HG02678 (cell line): ENCODE measurements around the gene ADAMTS19.

Source experiments
- ATAC-seq: cut with Tn5 transposase; IDR thresholded peaks from one replicate; pipeline ENCODE4 v1.9.1; 2021; ENCODE audit warnings: mild to moderate bottlenecking, moderate library complexity; ENCODE audit not compliant: unreplicated experiment

The ADAMTS19 gene

DNA sequence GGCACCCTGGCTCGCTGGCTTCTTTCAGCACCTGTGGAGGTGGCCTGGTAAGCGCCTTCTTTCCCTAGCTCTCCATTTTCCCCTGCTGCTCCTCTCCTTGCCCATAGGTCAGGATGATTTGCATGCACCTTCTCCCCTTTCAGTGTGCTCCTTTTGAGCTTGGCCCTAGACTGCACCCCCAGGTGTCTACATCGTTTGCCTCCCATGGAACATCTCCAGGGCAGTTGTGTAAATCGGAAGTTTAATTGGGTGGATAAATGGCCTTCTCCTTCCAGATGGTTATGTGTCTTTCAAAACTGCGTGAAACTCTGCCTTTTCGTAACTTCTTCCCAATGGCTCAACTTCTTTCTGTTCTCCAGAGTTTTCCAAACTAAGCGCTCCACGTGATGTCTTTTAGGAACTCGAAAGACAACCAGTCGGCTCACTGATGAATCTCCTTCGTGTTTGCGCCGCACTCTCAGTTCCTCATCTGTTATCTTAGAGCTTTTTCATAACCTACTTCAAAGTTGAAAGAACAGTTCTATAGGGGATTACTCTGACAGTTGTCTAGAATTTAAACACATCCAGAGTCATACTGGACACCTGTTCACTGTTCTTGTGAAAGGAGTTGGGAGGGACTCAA, 1.7 kb downstream of the ADAMTS19 start:
- peak; percentile 67 for ATAC-seq

DNA sequence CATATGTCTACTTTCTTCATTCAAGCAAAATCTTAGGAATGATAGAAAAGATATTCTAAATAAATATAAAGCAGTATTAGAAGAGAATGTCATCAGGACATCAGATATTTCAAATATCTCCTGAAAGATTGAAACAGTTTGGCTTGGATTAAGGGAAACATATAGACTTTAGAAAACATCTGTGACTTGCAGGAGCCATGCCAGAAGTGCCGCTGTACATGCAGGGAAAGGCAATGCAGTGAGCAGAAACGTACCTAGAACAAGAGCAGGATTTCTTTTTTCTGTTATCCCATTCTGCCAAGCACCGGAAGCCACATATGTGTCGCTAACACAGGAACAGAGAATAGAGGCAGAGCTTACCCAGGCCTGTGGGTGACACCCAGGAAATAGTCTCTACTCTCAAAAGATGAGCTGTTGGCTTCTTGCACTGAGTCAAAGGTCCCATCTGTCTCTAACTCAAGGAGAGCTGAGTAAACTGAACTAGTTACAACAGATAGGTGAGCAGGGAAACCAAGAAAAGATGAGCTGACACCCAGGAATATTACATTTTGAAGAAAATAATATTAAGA, 5.8 kb downstream of the ADAMTS19 start:
- no peak for ATAC-seq

DNA sequence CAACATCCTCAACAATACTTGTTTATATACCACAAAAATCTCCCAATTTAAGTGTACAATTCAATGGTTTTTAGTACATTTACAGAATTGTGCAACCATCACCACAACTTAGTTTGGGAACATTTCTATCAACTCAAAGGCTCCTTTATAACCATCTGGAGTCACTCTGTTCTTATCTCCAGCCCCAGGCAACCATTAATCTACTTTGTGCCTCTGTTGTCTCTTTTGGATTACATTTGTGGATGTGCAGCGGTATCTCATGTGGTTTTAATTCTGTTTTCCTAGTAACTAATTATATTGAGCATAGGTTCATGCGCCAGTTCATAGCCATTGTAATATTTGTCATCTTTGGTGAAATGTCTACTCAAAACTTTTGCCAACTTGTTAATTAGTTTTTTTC, 14.4 kb downstream of the ADAMTS19 start:
- ATAC-seq: no peak

DNA sequence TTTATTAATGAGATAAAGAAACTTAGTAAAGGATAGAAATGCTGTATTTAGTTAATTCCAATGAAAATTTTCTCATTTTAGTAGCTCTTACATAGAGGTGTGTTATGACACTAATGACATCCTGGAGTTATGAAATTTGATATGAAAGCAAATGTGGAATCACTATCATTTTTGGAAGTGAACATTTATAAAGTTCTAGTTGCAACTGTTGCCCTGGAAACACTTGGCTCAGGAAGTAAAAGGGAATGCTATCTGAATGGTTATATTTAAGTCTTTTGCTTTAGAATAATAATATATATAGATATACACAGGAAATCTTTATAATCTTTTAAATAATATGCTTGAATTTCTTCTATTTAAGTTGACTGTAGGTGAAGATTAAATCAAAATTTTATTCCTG, 16.7 kb downstream of the ADAMTS19 start:
- no peak for ATAC-seq

DNA sequence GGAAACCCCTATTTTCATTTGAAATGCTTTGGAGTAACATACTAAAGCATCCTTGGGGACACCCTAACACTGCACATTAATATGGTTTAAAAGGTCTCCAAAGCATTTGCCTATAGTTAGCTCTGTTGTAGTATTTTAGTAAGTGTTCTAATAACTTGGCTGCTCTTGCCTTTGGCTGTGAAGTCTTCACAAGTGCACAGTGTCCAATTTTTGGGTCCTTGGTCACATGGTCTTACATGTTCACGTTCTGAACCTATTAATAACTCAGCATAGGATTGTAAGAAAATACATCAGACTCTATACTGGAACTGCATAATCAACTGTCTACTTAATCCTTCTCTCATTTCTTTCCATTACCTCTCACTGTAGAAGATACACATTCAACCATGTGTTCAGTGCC, 17.4 kb downstream of the ADAMTS19 start:
- no peak for ATAC-seq

DNA sequence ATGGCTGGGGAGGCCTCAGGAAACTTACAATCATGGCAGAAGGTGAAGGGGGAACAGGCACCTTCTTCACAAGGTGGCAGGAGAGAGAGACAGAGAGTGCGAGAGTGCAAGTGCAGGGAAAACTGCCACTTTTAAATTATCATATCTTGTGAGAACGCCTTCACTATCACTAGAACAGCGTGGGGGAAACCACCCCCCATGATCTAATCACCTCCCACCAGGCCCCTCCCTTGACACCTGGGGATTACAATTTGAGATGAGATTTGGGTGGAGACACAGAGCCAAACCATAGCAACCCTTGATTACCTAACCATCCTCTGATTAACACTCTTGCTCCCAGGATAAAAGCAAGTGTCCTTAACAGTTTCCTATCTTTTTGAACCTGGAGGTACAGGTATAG, 21.1 kb downstream of the ADAMTS19 start:
- no peak for ATAC-seq

DNA sequence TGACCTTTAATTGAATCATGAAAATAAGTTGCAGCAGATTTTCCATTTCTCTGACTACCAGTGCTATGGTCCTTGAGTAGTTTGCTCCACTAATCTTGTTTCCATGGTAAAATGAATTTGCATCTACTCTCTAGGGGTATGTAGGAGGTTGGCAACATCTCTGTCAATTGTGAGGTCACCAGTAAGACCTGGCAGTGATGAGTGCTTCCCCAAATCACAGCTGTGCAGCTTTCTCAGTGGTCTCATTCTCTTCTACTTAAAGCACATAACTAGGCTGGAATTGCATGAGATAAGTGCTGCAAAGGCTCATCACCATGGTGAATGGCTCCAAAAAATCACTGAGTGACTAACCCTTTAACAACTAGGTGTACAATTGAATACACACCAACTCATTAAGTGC, 36.3 kb downstream of the ADAMTS19 start:
- peak; percentile 78 for ATAC-seq

DNA sequence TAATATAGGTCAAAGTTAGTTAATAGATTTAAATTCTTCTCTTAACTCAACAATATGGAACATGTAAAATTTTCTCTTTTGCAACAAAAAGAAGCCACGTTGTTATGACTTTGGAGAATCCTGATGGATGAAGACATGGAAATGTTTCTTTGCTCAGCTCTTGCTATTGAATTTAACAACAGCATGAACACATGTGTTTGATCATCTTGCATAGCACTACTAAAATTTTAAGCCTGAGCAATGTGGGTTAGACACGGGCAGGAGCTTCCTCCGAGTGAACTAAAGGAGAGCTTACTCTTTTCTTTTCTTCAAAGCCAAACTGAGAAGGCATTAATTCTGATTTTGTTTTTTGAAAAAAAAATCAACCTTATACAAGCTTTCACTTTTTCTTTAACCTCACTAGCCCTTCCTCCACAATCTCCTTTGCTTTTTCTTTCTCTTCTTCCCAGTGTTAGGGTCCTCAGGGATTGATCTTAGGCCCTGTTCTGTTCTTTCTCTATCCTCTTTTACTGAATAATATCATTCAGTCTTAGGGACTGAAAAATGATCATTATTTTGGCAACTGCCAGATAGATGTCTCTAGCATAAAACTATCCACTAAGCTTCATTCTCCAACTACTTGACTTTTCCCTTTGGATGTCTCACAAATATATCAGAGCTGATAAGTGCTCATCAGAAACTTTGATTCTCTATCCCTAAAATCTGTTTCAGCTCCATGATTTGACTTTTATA, 36.9 kb downstream of the ADAMTS19 start:
- ATAC-seq: no peak

DNA sequence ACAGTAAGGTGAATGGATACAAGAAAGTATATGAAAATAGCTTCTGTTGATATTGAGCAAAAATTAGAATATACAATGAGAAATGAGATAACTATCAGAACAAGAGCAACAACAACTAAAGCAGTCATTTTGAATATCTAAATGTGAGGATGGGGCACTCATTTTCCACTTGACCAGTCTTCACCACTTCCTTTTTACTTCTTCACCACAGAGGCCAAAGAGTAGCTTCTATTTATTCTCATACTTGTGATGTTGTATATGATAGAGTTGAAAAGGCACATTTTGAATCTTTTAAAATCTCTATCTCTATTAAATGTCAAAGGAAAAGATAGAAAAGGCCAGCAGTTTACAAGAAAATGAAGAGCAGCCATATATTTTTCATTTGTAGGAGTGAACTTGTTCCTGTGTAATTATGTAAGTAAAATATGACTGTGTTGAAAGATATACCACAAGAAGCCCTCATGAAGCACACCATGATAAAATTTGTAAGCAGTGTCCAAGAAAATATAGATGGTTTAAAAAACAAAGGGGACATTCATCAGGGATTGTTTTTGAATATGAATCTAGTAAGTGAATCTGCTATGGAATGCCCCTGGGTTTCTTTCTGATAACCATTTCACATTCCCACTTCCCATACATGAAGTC, 39.2 kb downstream of the ADAMTS19 start:
- peak; percentile 75 for ATAC-seq

DNA sequence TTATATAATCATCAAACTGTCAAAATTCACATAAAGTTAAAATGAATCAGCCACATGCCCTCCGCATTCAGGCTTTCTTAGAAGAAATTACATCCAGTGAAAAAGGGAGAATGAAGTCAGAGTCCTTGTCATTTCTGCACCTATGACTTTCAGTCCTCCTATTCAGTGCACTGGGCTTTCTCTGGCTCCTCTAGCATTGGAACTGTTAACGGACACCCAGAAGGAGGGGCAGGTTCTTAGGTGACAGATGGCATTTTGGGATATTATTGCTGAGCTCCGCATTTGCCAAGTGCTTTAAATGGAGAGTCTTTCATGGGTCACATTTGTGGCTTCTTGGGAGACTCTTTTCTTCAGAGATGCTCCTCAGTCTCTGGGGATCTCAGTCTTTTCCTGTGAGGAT, 40.0 kb downstream of the ADAMTS19 start:
- ATAC-seq: no peak

DNA sequence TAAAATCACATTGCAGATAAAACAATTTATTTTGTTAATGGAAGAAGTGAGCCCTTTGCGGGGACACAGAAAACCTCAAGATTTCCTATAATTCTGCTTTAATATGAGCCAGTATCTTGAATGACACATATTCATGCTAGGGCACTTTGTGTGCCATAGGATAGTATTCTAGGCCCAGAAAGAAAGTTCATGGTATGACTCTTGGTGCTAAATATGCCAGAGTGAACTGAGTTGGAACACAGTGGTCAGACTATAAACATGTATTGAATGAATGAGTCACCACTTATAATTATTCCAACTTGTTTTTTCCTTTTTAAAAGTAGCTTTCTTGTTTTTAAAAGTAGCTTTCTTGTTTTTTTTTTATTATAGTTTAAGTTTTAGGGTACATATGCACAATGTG, 46.0 kb downstream of the ADAMTS19 start:
- no peak for ATAC-seq

DNA sequence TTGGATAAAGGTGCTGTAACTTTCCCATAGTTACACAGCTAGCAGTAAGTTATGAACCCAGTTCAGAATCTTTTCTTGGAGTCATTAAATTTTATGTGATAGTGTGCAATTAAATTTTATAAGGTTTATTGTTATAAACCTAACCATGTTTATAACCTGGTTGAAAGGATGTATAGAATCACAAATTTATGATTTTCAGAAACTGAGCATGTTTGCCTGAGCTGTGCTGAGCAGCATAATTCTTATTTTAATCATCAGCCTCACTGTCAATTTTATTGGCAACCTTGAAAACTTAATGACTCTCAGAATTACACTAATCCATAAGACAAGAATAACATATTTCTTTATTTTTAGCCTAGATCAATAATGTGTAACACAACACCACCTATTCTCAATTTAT, 46.9 kb downstream of the ADAMTS19 start:
- no peak for ATAC-seq

DNA sequence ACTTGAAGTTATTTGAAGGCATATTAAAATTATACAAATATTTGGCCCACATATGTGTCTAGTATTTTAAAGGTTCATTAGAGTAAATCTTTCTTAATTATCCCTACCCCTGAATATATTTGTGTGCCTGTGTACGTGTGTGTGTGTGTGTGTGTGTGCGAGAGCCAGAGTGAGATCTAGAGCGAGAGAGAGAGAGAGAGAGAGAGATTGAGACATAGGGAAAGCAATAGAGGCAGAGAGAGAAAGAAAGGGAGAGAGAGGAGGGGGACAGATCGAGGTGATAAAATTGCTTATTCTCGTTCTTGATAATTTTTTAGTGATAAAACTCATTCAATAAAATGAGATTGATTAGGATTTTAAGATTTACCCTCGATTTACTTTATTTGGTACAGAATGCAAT, 47.4 kb downstream of the ADAMTS19 start:
- no peak for ATAC-seq

DNA sequence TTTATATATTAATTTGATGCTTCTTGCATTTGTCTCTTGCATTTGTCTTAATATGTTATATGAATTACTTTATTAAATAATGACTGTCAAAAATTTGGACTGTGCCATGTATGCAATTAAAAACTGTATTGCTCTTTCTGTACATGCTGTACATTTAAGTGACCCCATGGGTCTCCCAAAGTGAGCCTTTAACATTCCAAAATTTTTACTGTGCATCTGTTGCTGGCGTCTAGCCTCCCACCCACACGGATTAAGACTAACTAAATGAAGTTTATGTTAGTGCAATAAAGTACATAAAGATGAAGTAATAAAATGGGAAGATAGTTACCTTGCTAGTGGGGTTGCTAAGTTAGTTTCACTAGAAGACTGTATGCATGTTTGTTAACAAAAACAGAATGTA, 48.5 kb downstream of the ADAMTS19 start:
- ATAC-seq: no peak

DNA sequence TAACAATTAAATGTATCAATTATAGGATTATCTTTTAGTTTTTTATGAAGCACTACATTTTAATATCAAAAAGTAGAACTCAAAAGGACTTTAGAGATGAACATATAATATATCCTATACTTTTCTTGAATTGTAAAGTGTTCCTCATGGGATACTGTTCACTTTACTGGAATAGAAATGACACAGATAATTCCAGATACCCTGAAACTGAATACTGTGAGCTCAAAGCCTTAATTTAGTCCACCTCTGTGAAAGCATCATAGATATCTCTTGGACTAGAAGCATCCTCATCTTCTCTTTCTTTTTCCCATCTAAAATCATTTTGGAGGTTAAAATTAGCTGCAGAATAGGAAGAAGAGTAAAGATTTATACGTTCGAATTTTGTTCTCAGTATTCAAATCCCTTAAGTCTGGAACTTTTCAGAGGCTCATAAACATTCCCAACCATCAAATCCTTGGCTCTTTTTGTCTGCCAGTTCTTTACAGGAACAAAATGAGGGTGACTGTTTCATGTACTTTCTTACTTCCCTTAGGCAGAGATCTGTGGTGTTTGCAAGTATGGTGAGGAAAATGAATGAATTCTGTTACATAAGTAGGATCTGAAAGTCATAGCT, 49.4 kb downstream of the ADAMTS19 start:
- ATAC-seq: no peak

DNA sequence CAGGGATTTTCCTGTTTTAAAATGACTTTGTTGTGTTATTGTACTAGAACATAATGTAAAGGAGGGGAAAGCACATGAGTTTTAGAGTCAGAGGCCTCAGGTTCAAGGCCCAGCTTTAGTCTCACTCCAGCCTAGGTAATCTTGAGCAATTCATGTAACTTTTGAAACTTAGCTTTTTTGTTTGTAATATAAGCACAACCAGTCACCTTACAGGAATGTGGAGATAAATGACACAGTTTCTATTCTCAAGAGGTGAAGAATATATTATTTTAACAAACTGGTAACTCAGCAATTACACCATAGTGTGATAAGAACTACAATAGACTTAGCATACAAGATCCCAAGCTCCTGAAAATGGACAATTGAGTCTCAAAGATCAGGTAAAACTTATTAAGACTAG, 51.2 kb downstream of the ADAMTS19 start:
- no peak for ATAC-seq

DNA sequence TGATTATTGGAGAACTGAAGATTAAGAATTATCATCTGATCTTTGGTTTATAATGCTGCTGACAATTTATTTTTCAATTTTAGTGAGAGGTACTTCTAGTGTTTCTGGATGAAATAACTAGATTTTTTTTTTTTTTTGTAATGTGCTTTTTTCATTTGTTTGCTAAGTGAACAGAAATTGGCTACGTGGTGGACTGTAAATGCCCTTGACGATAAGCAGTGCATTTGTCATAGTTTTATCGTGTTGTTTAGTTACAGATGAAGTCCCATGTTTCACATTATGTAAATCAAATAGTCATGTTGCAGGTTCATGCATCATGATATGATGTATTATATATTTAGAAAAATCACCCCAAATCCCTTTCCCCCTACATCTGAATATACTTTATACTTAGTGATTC, 81.0 kb downstream of the ADAMTS19 start:
- ATAC-seq: no peak

DNA sequence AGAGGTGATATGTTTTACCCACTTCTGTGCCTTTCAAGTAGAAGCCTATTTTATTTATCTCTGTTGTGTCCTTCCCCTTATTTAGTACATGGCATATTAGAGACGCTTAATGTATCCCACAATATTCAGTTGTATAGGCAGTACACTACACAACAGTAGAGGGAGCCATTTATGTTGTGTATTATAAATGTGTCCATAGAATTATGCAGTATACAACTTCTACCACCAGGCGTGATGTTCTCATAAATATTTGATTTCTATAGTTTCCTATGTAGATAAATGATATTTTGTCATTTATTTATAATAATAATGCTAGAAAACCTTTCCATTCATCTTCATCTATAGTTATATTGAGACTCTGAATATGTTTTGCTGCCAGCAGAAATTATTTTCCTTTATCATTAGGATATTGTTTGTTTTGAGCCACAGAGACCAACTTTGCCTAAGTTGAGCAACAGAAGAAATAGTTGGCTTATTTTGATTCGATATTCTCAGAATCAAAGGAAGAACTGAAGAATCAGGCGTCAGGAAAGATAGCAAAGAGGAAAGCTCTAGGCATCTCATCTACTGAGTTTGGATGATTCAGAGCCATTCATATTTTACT, 81.7 kb downstream of the ADAMTS19 start:
- peak; percentile 62 for ATAC-seq

DNA sequence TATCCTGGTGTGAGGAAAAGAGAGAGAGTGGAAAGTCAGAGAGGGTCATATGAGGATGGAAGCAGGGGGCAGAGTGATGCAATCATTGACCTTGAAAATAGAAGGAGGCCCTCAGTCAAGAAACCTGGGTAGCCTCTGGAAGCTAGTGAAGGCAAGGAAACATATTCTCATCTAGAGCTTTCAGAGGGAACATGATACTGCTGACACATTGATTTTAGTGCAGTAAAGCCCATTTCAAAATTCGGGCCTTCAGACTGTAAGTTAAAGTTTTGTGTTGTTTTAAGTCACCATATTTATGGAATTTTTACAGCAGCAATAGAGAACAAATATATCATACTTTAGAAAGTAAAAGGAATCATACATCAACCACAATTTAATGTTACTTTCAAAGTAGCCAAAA, 87.0 kb downstream of the ADAMTS19 start:
- no peak for ATAC-seq

DNA sequence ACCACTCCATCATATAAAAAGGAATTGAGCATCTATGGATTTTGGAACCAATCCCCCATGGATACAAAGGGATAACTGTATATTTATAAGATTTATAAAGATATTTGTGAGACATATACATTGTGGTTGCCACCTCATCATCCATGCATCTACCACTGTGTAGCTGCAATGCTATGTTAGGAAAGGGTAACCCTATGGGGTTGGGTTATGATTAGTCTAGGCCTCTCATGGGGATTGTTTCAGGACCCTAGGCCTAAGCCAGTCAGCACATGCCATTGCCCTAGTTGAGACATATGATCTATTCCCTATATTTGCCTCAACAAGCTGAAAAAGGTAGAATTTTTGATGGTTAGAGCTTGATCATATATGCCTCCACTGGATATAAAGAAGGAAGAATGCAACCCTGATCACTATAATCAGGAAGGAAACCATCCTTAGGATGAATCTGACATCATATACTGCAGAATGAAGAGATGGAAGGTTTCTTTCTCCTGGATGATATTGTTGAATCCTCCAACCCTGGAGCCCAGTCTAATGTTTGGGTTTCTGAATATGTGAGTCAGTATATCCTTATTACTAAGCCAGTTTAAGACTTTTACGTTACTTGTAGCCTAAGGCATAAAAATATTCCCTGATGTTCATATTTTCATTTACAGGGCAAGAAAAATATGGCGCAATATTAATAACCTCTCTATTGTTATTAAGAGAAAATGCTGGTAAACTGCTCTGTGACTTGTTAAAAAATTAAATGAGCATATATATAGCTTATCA, 94.2 kb downstream of the ADAMTS19 start:
- ATAC-seq: no peak
